Skeletal muscle tissue (tissue), 4 donors: ENCODE results near the gene FAM181A. TPM values are rescaled to one million over a fixed set of nuclear protein-coding genes. Genes with fewer than 3 reads are reported as not detected.

Source experiments
- H3K27ac ChIP-seq: one replicate; pipeline ENCODE4 v1.7.0; 2013; ENCODE audit warnings: mild to moderate bottlenecking, low read depth, low read length, inconsistent platforms
- H3K27me3 ChIP-seq, 3 donors: one replicate each; pipeline ENCODE4 v1.7.0; 2013; ENCODE audit warnings: low read length in 3 of 3; ENCODE audit not compliant: control insufficient read depth in 3 of 3, insufficient read depth in 3 of 3
- H3K36me3 ChIP-seq, 3 donors: one replicate each; pipeline ENCODE4 v1.7.0; 2013; ENCODE audit warnings: low read length in 3 of 3; ENCODE audit not compliant: control insufficient read depth in 3 of 3, insufficient read depth in 3 of 3
- H3K4me1 ChIP-seq, 3 donors: one replicate each; pipeline ENCODE4 v1.7.0; 2013; ENCODE audit warnings: low read length in 3 of 3, mild to moderate bottlenecking in 3 of 3; ENCODE audit not compliant: control insufficient read depth in 3 of 3, insufficient read depth in 3 of 3
- H3K4me3 ChIP-seq, 3 donors: one replicate each; pipeline ENCODE4 v1.7.0; 2013; ENCODE audit warnings: low read length in 3 of 3
- H3K9ac ChIP-seq, 3 donors: one replicate each; pipeline ENCODE4 v1.7.0; 2013; ENCODE audit warnings: low read length in 3 of 3, mild to moderate bottlenecking in 3 of 3, moderate library complexity in 2 of 3, low read depth in 1 of 3
- H3K9me3 ChIP-seq, 3 donors: one replicate each; pipeline ENCODE4 v1.7.0; 2013; ENCODE audit warnings: low read length in 3 of 3; ENCODE audit not compliant: control insufficient read depth in 3 of 3
- total RNA-seq: library from RNA; depleted of rRNA; stranded (reverse); fragments of >200 nt; gene quantifications from one replicate; pipeline ENCODE4 v1.2.3, GENCODE V29; 2014
- donor health status: Osteomylitis.

Gene FAM181A
- total RNA-seq, 1 donor from 2014 or later = not detected

- no peaks in the 10 kb centered on the region for H3K27me3 ChIP-seq
- H3K4me3 ChIP-seq = no peak overlapping the region
- H3K9me3 ChIP-seq = no peaks in the 10 kb centered on the region
- no peak overlapping the region for H3K27ac ChIP-seq
- peaks cover 0 to 3% (median 0%) of the 10 kb centered on the region in 3 donors for H3K4me1 ChIP-seq
- H3K9ac ChIP-seq = no peak overlapping the region
- H3K36me3 ChIP-seq = peaks cover 16 to 23% (median 21%) of the 10 kb centered on the region in 3 donors
Measured at GRCh38 chr14:93927800-93928145, 629 bp downstream of the FAM181A start.

- H3K9me3 ChIP-seq = no peaks in the 10 kb centered on the region
- no peak overlapping the region for H3K9ac ChIP-seq
- H3K27ac ChIP-seq = no peak overlapping the region
- no peak overlapping the region for H3K4me3 ChIP-seq
- H3K36me3 ChIP-seq = peaks cover 22 to 29% (median 27%) of the 10 kb centered on the region in 3 donors
- H3K27me3 ChIP-seq = no peaks in the 10 kb centered on the region
- H3K4me1 ChIP-seq = peaks cover 0 to 5% (median 0%) of the 10 kb centered on the region in 3 donors
Measured at GRCh38 chr14:93928184-93929047, 1.3 kb downstream of the FAM181A start.

- Histone ChIP-seq H3K4me3 (no peak overlapping the region), H3K27me3 (no peaks in the 10 kb centered on the region), H3K36me3 (peaks cover 29 to 36% (median 34%) of the 10 kb centered on the region in 3 donors), H3K4me1 (peaks cover 0 to 11% (median 0%) of the 10 kb centered on the region in 3 donors), H3K9me3 (no peaks in the 10 kb centered on the region), H3K27ac (no peak overlapping the region), H3K9ac (no peak overlapping the region)
Measured at GRCh38 chr14:93929048-93929535, 1.9 kb downstream of the FAM181A start.

- no peak overlapping the region for H3K27ac ChIP-seq
- H3K4me3 ChIP-seq = no peak overlapping the region
- H3K9me3 ChIP-seq = no peaks in the 10 kb centered on the region
- no peak overlapping the region for H3K9ac ChIP-seq
- H3K27me3 ChIP-seq = no peaks in the 10 kb centered on the region
- H3K36me3 ChIP-seq = peaks cover 34 to 41% (median 39%) of the 10 kb centered on the region in 3 donors
- H3K4me1 ChIP-seq = peaks cover 0 to 11% (median 0%) of the 10 kb centered on the region in 3 donors
Measured at GRCh38 chr14:93929657-93930056, 2.5 kb downstream of the FAM181A start.

GRCh38 chr14:93930296-93930988 lies 3.3 kb downstream of the FAM181A start:
- Histone ChIP-seq H3K9ac (no peak overlapping the region), H3K27ac (no peak overlapping the region), H3K36me3 (peaks cover 42 to 49% (median 47%) of the 10 kb centered on the region in 3 donors), H3K4me3 (no peak overlapping the region), H3K27me3 (no peaks in the 10 kb centered on the region), H3K4me1 (peaks cover 0 to 13% (median 0%) of the 10 kb centered on the region in 3 donors), H3K9me3 (no peaks in the 10 kb centered on the region)

GRCh38 chr14:93930989-93931307 lies 3.8 kb downstream of the FAM181A start:
- Histone ChIP-seq H3K9me3 (no peaks in the 10 kb centered on the region), H3K4me3 (no peak overlapping the region), H3K27me3 (no peaks in the 10 kb centered on the region), H3K9ac (no peak overlapping the region), H3K27ac (no peak overlapping the region), H3K36me3 (peaks cover 47 to 54% (median 52%) of the 10 kb centered on the region in 3 donors), H3K4me1 (peaks cover 0 to 13% (median 0%) of the 10 kb centered on the region in 3 donors)

- Histone ChIP-seq H3K9me3 (no peaks in the 10 kb centered on the region), H3K27ac (no peak overlapping the region), H3K36me3 (peaks cover 64 to 71% (median 69%) of the 10 kb centered on the region in 3 donors), H3K9ac (no peak overlapping the region), H3K4me1 (peaks cover 4 to 28% (median 5%) of the 10 kb centered on the region in 3 donors), H3K27me3 (no peaks in the 10 kb centered on the region), H3K4me3 (no peak overlapping the region)
Measured at GRCh38 chr14:93932642-93933041, 5.5 kb downstream of the FAM181A start.

GRCh38 chr14:93935213-93935612 lies 8.1 kb downstream of the FAM181A start:
- Histone ChIP-seq H3K9ac (no peak overlapping the region), H3K4me3 (no peak overlapping the region), H3K36me3 (peaks cover 73 to 86% (median 85%) of the 10 kb centered on the region in 3 donors), H3K27ac (no peak overlapping the region), H3K4me1 (peaks cover 19 to 52% (median 21%) of the 10 kb centered on the region in 3 donors), H3K27me3 (peaks cover 0 to 7% (median 0%) of the 10 kb centered on the region in 3 donors), H3K9me3 (no peaks in the 10 kb centered on the region)

GRCh38 chr14:93936245-93936644 lies 9.1 kb downstream of the FAM181A start:
- Histone ChIP-seq H3K9me3 (no peaks in the 10 kb centered on the region), H3K27ac (no peak overlapping the region), H3K9ac (peak overlapping the region in 1 of 3 donors; percentile 41), H3K36me3 (peaks cover 70 to 88% (median 84%) of the 10 kb centered on the region in 3 donors), H3K27me3 (peaks cover 0 to 7% (median 0%) of the 10 kb centered on the region in 3 donors), H3K4me3 (no peak overlapping the region), H3K4me1 (peaks cover 25 to 58% (median 25%) of the 10 kb centered on the region in 3 donors)
